ENCODE measurements around the gene ADCY3.
A peak's percentile ranks its signal among the peaks of the same experiment; 100 is the strongest.

ADCY3 gene

DNA sequence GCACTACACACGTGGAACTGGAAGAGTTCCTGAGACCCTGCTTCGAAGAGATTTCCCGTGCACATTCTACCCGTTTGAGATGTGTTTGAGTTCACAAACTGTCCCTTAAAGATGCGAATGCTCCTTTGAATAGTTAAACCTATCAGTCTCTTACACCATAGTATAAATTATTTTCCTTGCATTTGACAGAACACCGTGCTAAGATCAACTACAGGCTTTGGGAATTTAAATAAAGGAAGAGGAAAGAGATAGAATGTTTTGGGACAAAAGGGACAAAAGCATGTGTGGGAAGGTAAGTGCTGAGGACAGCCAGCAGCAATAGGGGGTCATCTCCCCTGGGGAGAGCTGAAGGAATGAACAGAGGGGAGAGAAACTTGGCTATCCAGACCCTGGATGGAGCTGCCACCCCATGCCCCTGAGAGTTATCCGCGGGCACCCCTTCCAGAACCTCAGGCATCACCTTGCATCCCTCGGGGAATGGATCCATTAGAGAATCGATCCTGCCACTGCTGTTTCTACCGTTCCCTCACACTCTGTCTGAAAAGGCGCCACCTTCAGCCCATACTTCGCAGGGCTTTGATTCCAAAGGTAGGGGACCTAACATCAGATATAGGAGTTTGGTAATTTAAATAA, 888 bp upstream of the ADCY3 start:
- peak overlapping the region; percentile 60 for H3K4me3 ChIP-seq (replicated peaks; ENCODE audit: low read depth, low read length)
- no peak for DNase-seq (ENCODE audit: low read depth)
- TF ChIP-seq, protein P1, sequence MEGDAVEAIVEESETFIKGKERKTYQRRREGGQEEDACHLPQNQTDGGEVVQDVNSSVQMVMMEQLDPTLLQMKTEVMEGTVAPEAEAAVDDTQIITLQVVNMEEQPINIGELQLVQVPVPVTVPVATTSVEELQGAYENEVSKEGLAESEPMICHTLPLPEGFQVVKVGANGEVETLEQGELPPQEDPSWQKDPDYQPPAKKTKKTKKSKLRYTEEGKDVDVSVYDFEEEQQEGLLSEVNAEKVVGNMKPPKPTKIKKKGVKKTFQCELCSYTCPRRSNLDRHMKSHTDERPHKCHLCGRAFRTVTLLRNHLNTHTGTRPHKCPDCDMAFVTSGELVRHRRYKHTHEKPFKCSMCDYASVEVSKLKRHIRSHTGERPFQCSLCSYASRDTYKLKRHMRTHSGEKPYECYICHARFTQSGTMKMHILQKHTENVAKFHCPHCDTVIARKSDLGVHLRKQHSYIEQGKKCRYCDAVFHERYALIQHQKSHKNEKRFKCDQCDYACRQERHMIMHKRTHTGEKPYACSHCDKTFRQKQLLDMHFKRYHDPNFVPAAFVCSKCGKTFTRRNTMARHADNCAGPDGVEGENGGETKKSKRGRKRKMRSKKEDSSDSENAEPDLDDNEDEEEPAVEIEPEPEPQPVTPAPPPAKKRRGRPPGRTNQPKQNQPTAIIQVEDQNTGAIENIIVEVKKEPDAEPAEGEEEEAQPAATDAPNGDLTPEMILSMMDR (IDR thresholded peaks at IDR 0.05; ENCODE audit: low read length, missing control alignments), result peak; percentile 25

DNA sequence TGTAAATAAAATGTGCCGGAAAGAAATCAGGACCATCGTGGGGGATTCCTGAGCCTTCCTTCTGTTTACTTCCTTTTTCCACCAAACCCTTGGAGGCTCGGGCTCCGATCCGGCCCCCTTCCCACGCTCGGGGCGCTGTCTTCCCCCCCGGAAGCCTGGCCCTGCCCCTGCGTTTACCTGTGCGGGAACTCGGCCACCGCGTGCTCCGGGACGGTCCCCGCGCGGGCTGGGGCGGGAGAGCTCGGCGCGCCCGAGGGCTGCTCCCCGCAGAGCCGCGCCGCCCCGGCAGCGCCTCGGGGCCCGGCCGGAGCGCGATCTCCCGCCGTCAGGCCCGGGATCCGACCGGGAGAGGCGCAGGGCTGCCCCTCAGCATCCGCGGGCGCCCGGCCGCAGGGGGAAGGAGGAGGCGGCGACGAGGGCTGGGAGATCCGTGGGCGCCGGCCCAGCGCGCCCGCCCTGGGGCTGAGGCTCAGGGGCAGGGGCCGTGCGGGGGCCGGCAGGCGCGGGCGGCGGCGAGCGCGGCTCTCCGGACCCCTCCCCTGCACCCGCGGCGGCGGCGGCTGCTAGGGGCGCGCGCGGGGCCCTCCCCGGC, 435 bp downstream of the ADCY3 start:
- TF ChIP-seq, protein P1 (IDR thresholded peaks at IDR 0.05; ENCODE audit: low read length, missing control alignments), result no peak
- DNase-seq (ENCODE audit: low read depth), result no peak
- peak overlapping the region; percentile 60 for H3K4me3 ChIP-seq (replicated peaks; ENCODE audit: low read depth, low read length)

- TF ChIP-seq, protein P1 (IDR thresholded peaks at IDR 0.05; ENCODE audit: low read length, missing control alignments), result no peak
- no peak for DNase-seq (ENCODE audit: low read depth)
- H3K4me3 ChIP-seq (replicated peaks; ENCODE audit: low read depth, low read length), result peak overlapping the region; percentile 60
These were observed 966 bp downstream of the ADCY3 start for GRCh38 chr2:24919037-24919505.

DNA sequence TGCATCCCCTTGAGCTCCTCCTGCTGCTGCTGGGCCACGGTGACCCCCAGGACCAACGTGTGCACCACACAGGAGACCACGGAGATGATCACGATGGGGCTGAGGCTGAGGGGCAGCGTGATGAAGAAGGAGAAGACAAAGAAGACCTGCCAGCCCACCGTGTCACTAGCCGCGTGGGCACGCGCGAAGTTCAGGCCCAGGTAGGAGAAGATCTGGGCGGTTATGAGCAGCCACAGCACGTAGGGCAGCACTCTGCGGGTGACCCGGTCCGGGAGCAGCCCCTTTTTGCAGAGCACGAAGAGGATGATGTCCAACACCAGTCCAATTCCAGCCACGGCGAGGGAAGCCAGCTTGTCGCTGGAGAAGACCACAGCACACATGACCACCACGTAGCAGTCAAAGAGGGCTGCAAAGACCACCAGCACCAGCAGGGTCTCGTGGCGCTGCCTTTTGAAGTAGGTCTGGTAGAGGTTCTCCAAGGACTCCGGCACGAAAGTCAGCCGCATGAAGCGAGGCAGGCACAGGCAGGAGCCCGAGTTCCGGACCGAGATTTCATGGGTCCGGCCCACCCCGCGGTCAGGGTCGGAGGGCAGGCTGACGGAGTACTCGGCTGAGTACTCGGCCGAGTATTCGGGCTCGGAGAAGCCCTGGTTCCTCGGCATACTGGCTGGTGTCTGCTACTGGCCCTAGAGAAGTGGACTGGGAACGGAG, 1.6 kb downstream of the ADCY3 start:
- TF ChIP-seq, protein P1 (IDR thresholded peaks at IDR 0.05; ENCODE audit: low read length, missing control alignments), result no peak
- DNase-seq (ENCODE audit: low read depth), result no peak
- peak overlapping the region; percentile 60 for H3K4me3 ChIP-seq (replicated peaks; ENCODE audit: low read depth, low read length)

DNA sequence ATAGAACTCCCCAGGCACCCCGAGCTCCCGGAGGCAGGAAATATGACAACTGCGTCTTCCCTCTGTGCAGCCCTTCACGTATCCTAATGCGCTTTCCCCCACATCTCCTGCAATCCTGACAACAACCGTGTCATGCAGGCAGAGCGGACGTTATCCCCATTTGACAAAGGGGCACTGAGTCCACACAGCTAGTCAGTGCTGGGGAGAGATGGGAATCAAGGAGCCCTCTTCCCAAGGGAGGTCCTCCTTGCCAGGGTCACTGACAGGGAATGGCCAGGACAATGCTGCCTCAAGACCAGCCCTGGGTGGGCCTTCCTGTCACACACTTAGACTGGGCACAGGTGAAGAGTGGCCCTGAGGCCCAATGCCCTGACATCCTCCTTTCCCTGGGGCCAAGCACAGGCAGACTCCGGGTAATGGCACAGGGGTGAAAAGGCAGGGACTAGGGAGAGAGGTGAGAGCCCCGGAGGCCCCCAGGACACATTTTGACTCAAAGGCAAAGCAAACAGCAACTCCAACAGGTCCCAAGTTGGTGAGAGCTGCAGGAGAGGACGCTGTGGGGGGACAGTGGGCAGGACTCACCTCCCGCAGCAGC, 2.2 kb downstream of the ADCY3 start:
- TF ChIP-seq, protein P1 (IDR thresholded peaks at IDR 0.05; ENCODE audit: low read length, missing control alignments), result no peak
- no peak overlapping the region for H3K4me3 ChIP-seq (replicated peaks; ENCODE audit: low read depth, low read length)
- DNase-seq (ENCODE audit: low read depth), result no peak

- no peak overlapping the region for H3K4me3 ChIP-seq (replicated peaks; ENCODE audit: low read depth, low read length)
- TF ChIP-seq, protein P1 (IDR thresholded peaks at IDR 0.05; ENCODE audit: low read length, missing control alignments), result no peak
- DNase-seq (ENCODE audit: low read depth), result no peak
These were observed 3.0 kb downstream of the ADCY3 start for GRCh38 chr2:24917086-24917485.

Data from fibroblast of pulmonary artery (primary cell).